KMS-11 (cell line): ENCODE data around the gene HMGXB3.

Experiments used
- H2AFZ ChIP-seq: fragments of 200-600 bp; sonication (generic); 2 replicates; pipeline ENCODE4 v1.6.1; 2016; ENCODE audit warnings: antibody characterized with exemption, mixed run types, low read depth
- H3K27ac ChIP-seq: fragments of 200-600 bp; sonication (generic); 2 replicates; pipeline ENCODE4 v1.6.1; 2016; ENCODE audit warnings: mild to moderate bottlenecking, mixed run types
- H3K27me3 ChIP-seq: fragments of 200-600 bp; sonication (generic); 2 replicates; pipeline ENCODE4 v1.6.1; 2017; ENCODE audit warnings: mild to moderate bottlenecking, low read depth, mixed run types, moderate library complexity; ENCODE audit not compliant: insufficient read depth
- H3K36me3 ChIP-seq: fragments of 200-600 bp; sonication (generic); 2 replicates; pipeline ENCODE4 v1.6.1; 2017; ENCODE audit warnings: mild to moderate bottlenecking, mixed run types; ENCODE audit not compliant: insufficient read depth
- H3K4me1 ChIP-seq: fragments of 200-600 bp; sonication (generic); 2 replicates; pipeline ENCODE4 v1.6.1; 2016; ENCODE audit warnings: mild to moderate bottlenecking, low read depth, mixed run types; ENCODE audit not compliant: poor library complexity, severe bottlenecking
- H3K4me2 ChIP-seq: fragments of 200-600 bp; sonication (generic); 2 replicates; pipeline ENCODE4 v1.7.0; 2016; ENCODE audit warnings: mild to moderate bottlenecking, mixed run types
- H3K4me3 ChIP-seq: fragments of 200-600 bp; sonication (generic); IDR thresholded peaks from 2 replicates; pipeline ENCODE4 v1.6.1; 2017; ENCODE audit warnings: low read depth, low read length, mixed read lengths; ENCODE audit not compliant: insufficient read depth
- H3K79me2 ChIP-seq: fragments of 200-600 bp; sonication (generic); 2 replicates; pipeline ENCODE4 v1.6.1; 2016; ENCODE audit warnings: low read depth, mixed run types; ENCODE audit not compliant: insufficient read depth
- H3K9ac ChIP-seq: fragments of 200-600 bp; sonication (generic); 2 replicates; pipeline ENCODE4 v1.6.1; 2016; ENCODE audit warnings: mild to moderate bottlenecking, mixed run types
- H4K20me1 ChIP-seq: fragments of 200-600 bp; sonication (generic); 2 replicates; pipeline ENCODE4 v1.6.1; 2016; ENCODE audit warnings: mild to moderate bottlenecking, mixed run types; ENCODE audit not compliant: insufficient read depth
- TF ChIP-seq, protein P1 (sequence below): fragments of 200-600 bp; sonication (generic); conservative IDR thresholded peaks from 2 replicates; pipeline ENCODE4 v1.6.1; 2017; ENCODE audit warnings: low read depth, mild to moderate bottlenecking, antibody characterized with exemption, low read length, moderate library complexity, mixed read lengths

Gene HMGXB3

DNA sequence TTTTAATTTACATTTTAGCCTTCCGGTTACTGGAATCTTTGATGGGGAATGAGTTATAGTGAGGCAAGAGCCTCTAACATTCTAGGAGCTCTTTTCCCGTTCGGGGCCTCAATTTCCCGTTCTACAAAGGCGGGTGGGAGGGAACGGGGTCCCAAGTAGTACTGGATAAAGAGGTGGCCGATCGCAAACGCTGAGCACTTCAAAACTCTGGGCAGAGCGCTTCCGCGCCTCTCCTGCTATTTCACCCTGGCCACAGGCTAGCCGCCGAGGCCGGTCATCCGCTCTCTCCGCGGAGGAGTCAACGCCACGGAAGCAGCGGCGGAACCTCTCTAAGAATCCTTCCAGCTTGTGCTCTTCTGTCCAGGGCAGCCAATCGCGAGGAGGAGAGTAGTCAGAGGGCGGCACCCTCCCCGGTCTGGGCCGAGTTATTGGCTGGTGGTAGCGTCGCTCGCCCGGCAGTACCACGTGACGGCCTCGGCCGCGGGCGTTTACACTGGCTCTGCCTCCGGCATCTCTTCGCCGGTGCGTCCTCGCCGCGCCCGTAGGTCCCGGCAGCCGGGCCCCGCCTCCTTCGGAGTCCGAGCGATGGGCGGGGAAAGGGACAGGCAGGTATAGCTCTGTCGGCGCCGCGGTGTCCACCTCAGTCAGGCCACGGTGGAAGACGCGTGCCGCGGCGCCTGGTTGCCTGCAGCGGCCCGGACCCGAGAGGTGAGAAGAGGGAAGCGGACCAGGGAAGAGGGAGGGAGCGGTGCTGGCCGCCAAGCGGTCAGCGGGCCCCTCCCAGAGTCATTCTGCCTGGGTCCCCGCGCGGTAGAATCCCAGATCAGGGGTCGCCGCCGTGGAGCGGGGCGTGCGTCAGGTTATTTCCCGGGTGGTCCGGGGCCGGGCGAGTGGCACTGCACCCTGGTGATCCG, 40.0 kb upstream of the HMGXB3 start, which contains the start of gene SLC26A2:
SLC26A2 (plus strand) TSS at position 487 of the 914 bp plus-strand sequence. CDS start 16,895 bp downstream, outside the sequence.
- peak within 1 kb of the TSS; percentile 75 for H3K27ac ChIP-seq

DNA sequence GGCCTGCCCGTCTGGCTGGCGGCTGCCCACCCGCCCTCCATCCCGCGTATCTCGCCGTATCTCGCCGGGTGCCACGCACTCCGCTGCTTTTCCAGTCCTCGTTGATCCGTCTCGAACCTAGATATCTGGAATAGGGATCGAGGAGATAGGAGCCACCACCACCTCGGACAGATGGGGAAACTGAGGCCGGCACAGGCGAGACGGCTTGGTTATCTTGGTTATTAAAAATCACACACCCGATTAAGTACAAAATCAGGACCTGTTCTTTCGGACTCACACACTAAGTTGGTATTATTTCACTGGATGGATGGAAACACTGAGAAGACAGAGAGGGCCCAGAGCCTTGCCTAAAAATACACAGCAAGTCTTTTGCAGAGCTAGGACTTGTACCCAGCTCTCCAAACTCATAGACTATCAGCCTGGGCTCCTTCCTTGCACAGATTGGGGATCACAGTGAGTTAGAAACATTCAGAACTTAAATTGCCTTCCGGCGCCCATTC, 39.3 kb upstream of the HMGXB3 start:
- Histone ChIP-seq H3K79me2 (no peaks in the 10 kb centered on the region), H3K4me3 (peak overlapping the region; percentile 22), H3K4me2 (peak overlapping the region; percentile 86), H4K20me1 (no peaks in the 10 kb centered on the region), H3K36me3 (no peaks in the 10 kb centered on the region), H3K9ac (peak overlapping the region; percentile 80; the same call in 1 of the 2 replicates), H2AFZ (peak overlapping the region; percentile 90), H3K27ac (no peak overlapping the region), H3K4me1 (peaks cover 21% of the 10 kb centered on the region), H3K27me3 (no peaks in the 10 kb centered on the region)
- TF ChIP-seq, protein P1, sequence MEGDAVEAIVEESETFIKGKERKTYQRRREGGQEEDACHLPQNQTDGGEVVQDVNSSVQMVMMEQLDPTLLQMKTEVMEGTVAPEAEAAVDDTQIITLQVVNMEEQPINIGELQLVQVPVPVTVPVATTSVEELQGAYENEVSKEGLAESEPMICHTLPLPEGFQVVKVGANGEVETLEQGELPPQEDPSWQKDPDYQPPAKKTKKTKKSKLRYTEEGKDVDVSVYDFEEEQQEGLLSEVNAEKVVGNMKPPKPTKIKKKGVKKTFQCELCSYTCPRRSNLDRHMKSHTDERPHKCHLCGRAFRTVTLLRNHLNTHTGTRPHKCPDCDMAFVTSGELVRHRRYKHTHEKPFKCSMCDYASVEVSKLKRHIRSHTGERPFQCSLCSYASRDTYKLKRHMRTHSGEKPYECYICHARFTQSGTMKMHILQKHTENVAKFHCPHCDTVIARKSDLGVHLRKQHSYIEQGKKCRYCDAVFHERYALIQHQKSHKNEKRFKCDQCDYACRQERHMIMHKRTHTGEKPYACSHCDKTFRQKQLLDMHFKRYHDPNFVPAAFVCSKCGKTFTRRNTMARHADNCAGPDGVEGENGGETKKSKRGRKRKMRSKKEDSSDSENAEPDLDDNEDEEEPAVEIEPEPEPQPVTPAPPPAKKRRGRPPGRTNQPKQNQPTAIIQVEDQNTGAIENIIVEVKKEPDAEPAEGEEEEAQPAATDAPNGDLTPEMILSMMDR = no peak

More for the DNA sequence above, 40.0 kb upstream of the HMGXB3 start, which contains the start of gene SLC26A2:
- peaks cover 21% of the 10 kb centered on the region for H3K4me1 ChIP-seq
- peak within 1 kb of the TSS; percentile 22 for H3K4me3 ChIP-seq
- peak within 1 kb of the TSS; percentile 80 for H3K9ac ChIP-seq
- H3K36me3 ChIP-seq = no peaks in the 10 kb centered on the region
- peak within 1 kb of the TSS; percentile 90 for H2AFZ ChIP-seq
- no peaks in the 10 kb centered on the region for H4K20me1 ChIP-seq
- TF ChIP-seq, protein P1 = no peak
- peak within 1 kb of the TSS; percentile 86 for H3K4me2 ChIP-seq
- no peaks in the 10 kb centered on the region for H3K27me3 ChIP-seq
- no peaks in the 10 kb centered on the region for H3K79me2 ChIP-seq

DNA sequence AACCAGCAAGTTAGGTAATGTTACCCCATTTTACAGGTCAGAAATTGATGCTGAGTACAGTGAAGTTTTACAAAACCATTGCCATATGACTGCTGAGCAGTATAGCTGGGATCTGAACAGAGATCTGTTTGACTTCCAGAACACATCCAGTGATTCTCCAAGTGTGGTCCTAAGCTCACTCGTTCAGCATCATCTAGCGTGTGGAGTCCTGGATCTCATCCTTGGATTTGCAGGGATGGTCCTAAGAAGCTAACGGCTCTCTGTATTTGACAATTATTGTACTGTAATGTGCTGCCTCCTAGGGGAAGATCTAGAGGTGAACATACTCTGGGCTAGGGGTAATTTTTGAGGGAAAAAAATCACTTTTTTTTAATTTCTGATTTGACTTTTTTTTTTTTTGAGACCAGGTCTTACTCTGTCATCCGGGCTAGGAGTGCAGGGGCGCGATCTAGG, 38.6 kb upstream of the HMGXB3 start:
- H3K27ac ChIP-seq = no peak overlapping the region
- H4K20me1 ChIP-seq = no peaks in the 10 kb centered on the region
- no peak overlapping the region for H2AFZ ChIP-seq
- peaks cover 21% of the 10 kb centered on the region for H3K4me1 ChIP-seq
- no peak overlapping the region for H3K9ac ChIP-seq
- no peaks in the 10 kb centered on the region for H3K36me3 ChIP-seq
- no peaks in the 10 kb centered on the region for H3K79me2 ChIP-seq
- TF ChIP-seq, protein P1 = peak; percentile 47; the same call in 1 of the 2 replicates
- no peaks in the 10 kb centered on the region for H3K27me3 ChIP-seq
- H3K4me3 ChIP-seq = no peak overlapping the region
- no peak overlapping the region; the same call in 1 of the 2 replicates for H3K4me2 ChIP-seq

DNA sequence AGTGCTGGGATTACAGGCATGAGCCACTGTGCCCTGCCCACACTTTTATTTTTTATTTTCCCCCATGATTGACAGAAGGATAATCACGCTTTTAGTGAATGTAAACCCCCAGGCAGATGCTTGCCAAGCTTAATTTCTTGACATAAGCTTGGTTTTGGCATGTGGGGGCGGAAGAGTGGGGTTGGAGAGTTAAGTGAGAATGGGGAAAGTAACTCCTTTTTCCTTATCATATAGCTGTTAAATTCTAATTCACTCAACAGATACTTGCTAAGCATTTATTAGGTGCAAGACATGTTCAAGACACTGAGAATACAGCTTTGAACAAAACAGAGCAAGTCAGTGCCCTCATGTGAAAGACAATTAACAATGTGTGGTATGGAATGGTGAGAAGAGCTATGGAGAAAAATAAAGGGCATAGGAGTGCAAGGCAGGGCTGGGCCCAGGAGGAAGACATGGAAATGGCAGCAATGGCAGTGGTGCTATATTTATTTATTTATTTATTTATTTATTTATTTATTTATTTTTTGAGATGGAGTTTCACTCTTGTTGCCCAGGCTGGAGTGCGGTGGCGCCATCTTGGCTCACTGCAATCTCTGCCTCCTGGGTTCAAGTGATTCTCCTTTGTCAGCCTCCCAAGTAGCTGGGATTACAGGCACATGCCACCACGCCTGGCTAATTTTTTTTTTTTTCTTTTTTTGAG, 37.8 kb upstream of the HMGXB3 start:
- peaks cover 21% of the 10 kb centered on the region for H3K4me1 ChIP-seq
- TF ChIP-seq, protein P1 = no peak
- H3K9ac ChIP-seq = no peak overlapping the region
- no peaks in the 10 kb centered on the region for H4K20me1 ChIP-seq
- H3K27me3 ChIP-seq = no peaks in the 10 kb centered on the region
- H2AFZ ChIP-seq = no peak overlapping the region
- H3K4me2 ChIP-seq = no peak overlapping the region
- H3K27ac ChIP-seq = no peak overlapping the region
- H3K79me2 ChIP-seq = no peaks in the 10 kb centered on the region
- no peaks in the 10 kb centered on the region for H3K36me3 ChIP-seq
- H3K4me3 ChIP-seq = no peak overlapping the region
